Measurements from ENCODE around the gene ERP44.

- TF ChIP-seq CTCF (IDR thresholded peaks at IDR 0.05): no peak
- no peak for TF ChIP-seq POLR2A (IDR thresholded peaks at IDR 0.05)
Measured at GRCh38 chr9:99966001-99966400, 132.8 kb downstream of the ERP44 start.
